K562 (cell line): ENCODE data around the gene HADHB. TPM values are rescaled to one million over a fixed set of nuclear protein-coding genes. Genes with fewer than 3 reads are reported as not detected.

Experiments
- CREB5 ChIP-seq: fragments of 250-450 bp; sonication (Bioruptor Pico); IDR thresholded peaks from 2 replicates; pipeline ENCODE4 v1.5.0; 2020; ENCODE audit warnings: mild to moderate bottlenecking
- EP400 ChIP-seq: fragments of 450-650 bp; IDR thresholded peaks from 2 replicates; pipeline ENCODE4 v1.6.1; 2017; ENCODE audit warnings: antibody characterized with exemption, mild to moderate bottlenecking, moderate library complexity
- ESRRA ChIP-seq: fragments of 450-650 bp; IDR thresholded peaks from 2 replicates; pipeline ENCODE4 v1.6.1; 2014; ENCODE audit warnings: low read depth, mild to moderate bottlenecking, moderate library complexity, borderline replicate concordance
- HDAC3 ChIP-seq: fragments of 450-650 bp; IDR thresholded peaks from 2 replicates; pipeline ENCODE4 v1.6.1; 2018; ENCODE audit warnings: borderline replicate concordance, mild to moderate bottlenecking, moderate library complexity; ENCODE audit not compliant: partially characterized antibody
- HOXB6 ChIP-seq: fragments of 250-450 bp; sonication (Bioruptor Pico); IDR thresholded peaks from 2 replicates; pipeline ENCODE4 v1.5.1; 2022; ENCODE audit warnings: mild to moderate bottlenecking, borderline replicate concordance
- KLF10 ChIP-seq: fragments of 250-450 bp; sonication (Bioruptor Pico); IDR thresholded peaks from 2 replicates; pipeline ENCODE4 v1.6.1; 2021; ENCODE audit warnings: matching md5 sums
- SMAD1 ChIP-seq: fragments of 150-350 bp; IDR thresholded peaks from 2 replicates; pipeline ENCODE4 v1.6.1; 2014; ENCODE audit warnings: low read length, low read depth; ENCODE audit not compliant: partially characterized antibody
- TARDBP ChIP-seq: fragments of 450-650 bp; IDR thresholded peaks from 2 replicates; pipeline ENCODE4 v1.6.1; 2016
- TFAM ChIP-seq: fragments of 250-450 bp; sonication (Bioruptor Pico); conservative IDR thresholded peaks from 2 replicates; pipeline ENCODE4 v1.5.0; 2021; ENCODE audit warnings: mild to moderate bottlenecking, moderate library complexity
- TRIM24 ChIP-seq, 2 experiments: fragments of 450-650 bp; IDR thresholded peaks; 2 replicates each; pipeline ENCODE4 v1.6.1; 2016
- ZNF224 ChIP-seq: sonication (generic); formaldehyde crosslinking; IDR thresholded peaks from 2 replicates; pipeline ENCODE4 v1.8.0; 2022; ENCODE audit warnings: mild to moderate bottlenecking, missing genetic modification reagents
- ZNF239 ChIP-seq: fragments of 250-450 bp; sonication (Bioruptor Pico); IDR thresholded peaks from 2 replicates; pipeline ENCODE4 v1.4.0; 2020; ENCODE audit warnings: mild to moderate bottlenecking
- polyA plus RNA-seq, 8 experiments: library from polyadenylated mRNA; depleted of rRNA in 4 of 8; stranded (reverse) in 5 of 8; unstranded in 3 of 8; fragments of >200 nt; fragmentation: Nextera tagmentation in 2 of 8; fragmentation: Illumina TruSeq in 1 of 8; extraction: Ambion mirVana in 2 of 8; extraction: Trizol in 1 of 8; gene quantifications; 2 replicates each; pipeline versions ENCODE4 v1.2.1 to v1.2.3, GENCODE V29; 2011 to 2014; ENCODE audit warnings: inconsistent platforms in 1 of 8, missing spikeins in 1 of 8
- total RNA-seq, 7 experiments: library from RNA; depleted of rRNA in 6 of 7; stranded (reverse); fragments of >200 nt in 6 of 7; fragmentation: Illumina TruSeq in 2 of 7; extraction: Trizol in 2 of 7; gene quantifications; 2 replicates each; pipeline versions ENCODE4 v1.2.1 to v1.2.3, GENCODE V29; 2011 to 2021; ENCODE audit warnings: low replicate concordance in 1 of 7
- TF ChIP-seq, protein P1 (sequence below): IDR thresholded peaks from 2 replicates; pipeline ENCODE4 v1.6.1; 2016; ENCODE audit warnings: missing genetic modification characterization, missing compliant biosample characterization
- TF ChIP-seq, protein P2 (sequence below): sonication (generic); formaldehyde crosslinking; IDR thresholded peaks from 2 replicates; pipeline ENCODE4 v1.9.0; 2022; ENCODE audit warnings: mild to moderate bottlenecking, missing genetic modification reagents
- TF ChIP-seq, protein P3 (sequence below): fragments of 450-650 bp; formaldehyde crosslinking; IDR thresholded peaks from 2 replicates; pipeline ENCODE4 v1.4.0; 2020; ENCODE audit warnings: mild to moderate bottlenecking, mixed read lengths

The HADHB gene
- total and polyA plus RNA-seq, 9 of the 15 experiments (the other 6 are each of a cell fraction or from before 2014, with no cell fraction given) = 67.3 to 199 (median 100) TPM

DNA sequence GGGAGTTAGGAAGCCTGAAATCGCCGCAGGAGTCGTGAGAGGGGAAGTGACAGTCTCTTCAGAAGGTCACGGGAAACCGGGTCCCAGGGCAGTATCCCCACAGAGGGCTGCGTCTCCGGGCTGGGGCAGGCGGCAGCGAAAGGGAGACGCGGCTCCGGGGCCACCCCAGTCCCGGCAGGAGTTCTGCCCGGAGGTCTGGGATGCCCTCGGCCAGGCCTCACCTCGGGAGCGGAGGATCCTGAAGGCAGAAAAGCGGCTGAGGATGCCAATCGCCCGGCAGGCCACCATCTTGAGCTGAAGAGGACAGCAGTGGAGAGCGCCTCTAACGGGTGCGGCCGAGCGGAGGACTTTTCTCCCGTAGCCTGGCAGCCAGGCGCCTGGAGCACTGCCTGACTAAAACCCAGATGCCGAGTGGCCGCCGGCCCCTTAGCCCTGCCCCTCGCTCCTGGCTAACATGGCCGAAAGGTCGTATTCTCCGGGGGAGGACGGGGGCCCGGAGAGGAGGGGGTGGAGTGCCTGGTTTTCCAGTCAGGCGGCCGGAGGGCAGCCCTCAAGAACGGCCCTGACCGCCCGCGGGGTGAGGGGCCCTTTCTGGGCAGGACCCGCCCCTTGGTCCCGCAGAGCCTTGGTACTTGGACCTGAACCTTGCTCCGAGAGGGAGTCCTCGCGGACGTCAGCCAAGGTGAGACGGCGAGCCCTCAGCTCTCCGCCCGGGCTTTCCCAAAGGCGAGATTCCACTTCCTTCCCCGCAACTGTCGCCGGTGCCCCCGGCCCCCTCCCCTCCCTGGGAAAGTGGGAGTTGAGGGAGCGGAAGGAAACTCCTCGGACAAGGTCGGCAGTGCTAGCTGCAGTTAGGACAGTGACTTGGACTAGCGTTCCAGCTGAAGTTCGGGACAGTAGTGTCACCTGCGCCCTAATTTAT is at the start of gene HADHB, which contains the start of gene HADHA (continued):
- TF ChIP-seq, protein P1, sequence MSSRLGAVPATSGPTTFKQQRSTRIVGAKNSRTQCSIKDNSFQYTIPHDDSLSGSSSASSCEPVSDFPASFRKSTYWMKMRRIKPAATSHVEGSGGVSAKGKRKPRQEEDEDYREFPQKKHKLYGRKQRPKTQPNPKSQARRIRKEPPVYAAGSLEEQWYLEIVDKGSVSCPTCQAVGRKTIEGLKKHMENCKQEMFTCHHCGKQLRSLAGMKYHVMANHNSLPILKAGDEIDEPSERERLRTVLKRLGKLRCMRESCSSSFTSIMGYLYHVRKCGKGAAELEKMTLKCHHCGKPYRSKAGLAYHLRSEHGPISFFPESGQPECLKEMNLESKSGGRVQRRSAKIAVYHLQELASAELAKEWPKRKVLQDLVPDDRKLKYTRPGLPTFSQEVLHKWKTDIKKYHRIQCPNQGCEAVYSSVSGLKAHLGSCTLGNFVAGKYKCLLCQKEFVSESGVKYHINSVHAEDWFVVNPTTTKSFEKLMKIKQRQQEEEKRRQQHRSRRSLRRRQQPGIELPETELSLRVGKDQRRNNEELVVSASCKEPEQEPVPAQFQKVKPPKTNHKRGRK (tag) = no peak
- TF ChIP-seq, protein P2, sequence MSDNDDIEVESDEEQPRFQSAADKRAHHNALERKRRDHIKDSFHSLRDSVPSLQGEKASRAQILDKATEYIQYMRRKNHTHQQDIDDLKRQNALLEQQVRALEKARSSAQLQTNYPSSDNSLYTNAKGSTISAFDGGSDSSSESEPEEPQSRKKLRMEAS (CRISPR knock-in tag) = peak; percentile 60
- TF ChIP-seq, protein P3, sequence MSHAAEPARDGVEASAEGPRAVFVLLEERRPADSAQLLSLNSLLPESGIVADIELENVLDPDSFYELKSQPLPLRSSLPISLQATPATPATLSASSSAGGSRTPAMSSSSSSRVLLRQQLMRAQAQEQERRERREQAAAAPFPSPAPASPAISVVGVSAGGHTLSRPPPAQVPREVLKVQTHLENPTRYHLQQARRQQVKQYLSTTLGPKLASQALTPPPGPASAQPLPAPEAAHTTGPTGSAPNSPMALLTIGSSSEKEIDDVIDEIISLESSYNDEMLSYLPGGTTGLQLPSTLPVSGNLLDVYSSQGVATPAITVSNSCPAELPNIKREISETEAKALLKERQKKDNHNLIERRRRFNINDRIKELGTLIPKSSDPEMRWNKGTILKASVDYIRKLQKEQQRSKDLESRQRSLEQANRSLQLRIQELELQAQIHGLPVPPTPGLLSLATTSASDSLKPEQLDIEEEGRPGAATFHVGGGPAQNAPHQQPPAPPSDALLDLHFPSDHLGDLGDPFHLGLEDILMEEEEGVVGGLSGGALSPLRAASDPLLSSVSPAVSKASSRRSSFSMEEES (CRISPR knock-in tag) = no peak
- TF ChIP-seq HOXB6 (CRISPR knock-in tag) (no peak), TFAM (CRISPR knock-in tag) (no peak), TARDBP (no peak), EP400 (peak; percentile 82), ESRRA (peak; percentile 79), CREB5 (CRISPR knock-in tag) (no peak), ZNF239 (CRISPR knock-in tag) (no peak), ZNF224 (CRISPR knock-in tag) (no peak), HDAC3 (no peak), KLF10 (CRISPR knock-in tag) (no peak), TRIM24 (IDR thresholded peaks at IDR 0.05) (no peak; a peak in 1 of 4 replicates), SMAD1 (peak; percentile 38)
